Esophagus muscularis mucosa (tissue), 4 donors: ENCODE data around the gene OR2T3. TPM values are rescaled to one million over a fixed set of nuclear protein-coding genes. Genes with fewer than 3 reads are reported as not detected.
"Not testable (repeated sequence)": the region's sequence is repeated elsewhere in the genome, so short reads cannot be mapped to it uniquely, and the experiment has no call there.

Experiments
- DNase-seq: peaks from one replicate; pipeline ENCODE4 v3.0.0-alpha.2; 2017; ENCODE audit errors: extremely low spot score
- H3K27ac ChIP-seq, 4 donors: fragments of 200-600 bp; sonication (generic); replicated peaks in 1 of 4; 1 replicate in 3 of 4; 2 replicates in 1 of 4; pipeline ENCODE4 v1.5.1; 2016 to 2019; ENCODE audit warnings: mild to moderate bottlenecking in 1 of 4
- H3K27me3 ChIP-seq, 4 donors: fragments of 200-600 bp; sonication (generic); one replicate each; pipeline versions ENCODE4 v1.5.1 to v1.6.0; 2016 to 2019
- H3K36me3 ChIP-seq, 4 donors: fragments of 200-600 bp; sonication (generic); one replicate each; pipeline ENCODE4 v1.5.1; 2016 to 2019
- H3K4me1 ChIP-seq, 4 donors: fragments of 200-600 bp; sonication (generic); one replicate each; pipeline ENCODE4 v1.5.1; 2016 to 2019
- H3K4me3 ChIP-seq, 4 donors: fragments of 200-600 bp; sonication (generic); 1 replicate in 2 of 4; 2 replicates in 2 of 4; pipeline ENCODE4 v1.5.1; 2016 to 2019; ENCODE audit warnings: mild to moderate bottlenecking in 4 of 4, moderate library complexity in 1 of 4
- H3K9me3 ChIP-seq, 4 donors: fragments of 200-600 bp; sonication (generic); 1 replicate in 3 of 4; 2 replicates in 1 of 4; pipeline ENCODE4 v1.5.1; 2016 to 2019
- WGBS: methylation state at CpG from one replicate; pipeline ENCODE4 v1.1.5; 2018; 5-methylcytosine and 5-hydroxymethylcytosine counted together
- intact Hi-C: fragments of 100-400 bp; cut with DNase I; formaldehyde crosslinking; loops from one replicate; pipeline ENCODE4 v1.15.1; 2023
- total RNA-seq, 4 donors: library from RNA; depleted of rRNA; stranded (reverse); fragments of >200 nt; gene quantifications; one replicate each; pipeline versions ENCODE4 v1.1.0 to v1.2.1, GENCODE V29; 2016

OR2T3 gene, protein sequence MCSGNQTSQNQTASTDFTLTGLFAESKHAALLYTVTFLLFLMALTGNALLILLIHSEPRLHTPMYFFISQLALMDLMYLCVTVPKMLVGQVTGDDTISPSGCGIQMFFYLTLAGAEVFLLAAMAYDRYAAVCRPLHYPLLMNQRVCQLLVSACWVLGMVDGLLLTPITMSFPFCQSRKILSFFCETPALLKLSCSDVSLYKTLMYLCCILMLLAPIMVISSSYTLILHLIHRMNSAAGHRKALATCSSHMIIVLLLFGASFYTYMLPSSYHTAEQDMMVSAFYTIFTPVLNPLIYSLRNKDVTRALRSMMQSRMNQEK
- not detected for total RNA-seq

DNA sequence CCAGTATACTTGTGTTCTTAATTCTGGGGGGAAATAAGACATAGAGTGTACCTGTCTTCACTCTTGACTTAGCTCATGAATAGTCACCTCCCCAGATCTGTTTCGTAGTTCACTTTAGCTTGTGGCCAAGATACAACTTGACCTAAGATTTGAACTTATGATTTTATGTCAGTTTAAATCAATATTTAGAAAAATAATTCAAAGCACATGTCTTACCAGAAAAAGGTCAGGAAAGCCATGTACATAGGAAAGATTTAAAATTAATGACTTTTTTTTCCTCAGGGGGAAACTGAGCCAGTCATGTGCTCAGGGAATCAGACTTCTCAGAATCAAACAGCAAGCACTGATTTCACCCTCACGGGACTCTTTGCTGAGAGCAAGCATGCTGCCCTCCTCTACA lies at the start of gene OR2T3:
OR2T3 (plus strand) TSS at position 301 of the 400 bp plus-strand sequence; CDS start at position 301, 0 bp downstream.
- DNase-seq, H3K4me3 ChIP-seq, H3K9me3 ChIP-seq, H3K27me3 ChIP-seq, H3K36me3 ChIP-seq, H3K4me1 ChIP-seq, H3K27ac ChIP-seq, intact Hi-C loops: not testable (repeated sequence)
- WGBS = 77% methylated on average over 1 of the region's 2 CpGs

DNA sequence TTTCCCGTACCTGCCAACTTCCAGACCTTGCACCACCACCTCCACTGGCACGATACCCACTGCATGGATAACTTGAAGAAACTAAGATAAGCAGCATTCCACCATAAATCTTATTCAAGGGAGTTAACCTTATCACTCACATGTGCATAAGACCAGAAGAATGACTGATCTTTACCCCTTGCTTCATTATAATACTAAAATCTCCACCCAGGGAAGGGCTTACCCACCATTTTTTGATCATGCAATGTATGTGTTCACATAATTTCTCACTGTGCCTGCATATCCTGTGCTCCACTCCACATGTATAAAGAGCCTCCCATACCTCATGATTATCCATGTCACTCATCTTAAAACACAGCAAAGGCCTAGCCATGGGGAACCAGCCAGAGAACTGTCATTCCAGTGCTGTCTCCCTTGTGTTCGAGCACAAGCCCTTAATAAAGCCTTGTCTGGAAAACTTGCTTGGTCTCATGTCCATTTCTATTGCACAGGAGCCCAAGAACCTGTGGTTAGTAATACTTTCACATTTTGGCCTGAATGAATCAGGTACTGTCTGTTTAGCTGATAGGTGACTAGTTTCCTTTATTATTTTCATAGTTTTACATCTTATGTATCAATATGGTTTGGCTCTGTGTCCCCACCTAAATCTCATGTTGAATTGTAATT lies 45.5 kb upstream of the OR2T3 start:
- H3K36me3 ChIP-seq, H3K4me1 ChIP-seq, DNase-seq, intact Hi-C loops, H3K4me3 ChIP-seq, H3K27ac ChIP-seq, H3K27me3 ChIP-seq, H3K9me3 ChIP-seq: not testable (repeated sequence)
- 54% methylated on average over 3 of the region's 3 CpGs for WGBS

- intact Hi-C loops, DNase-seq, H3K36me3 ChIP-seq, H3K4me3 ChIP-seq, H3K27me3 ChIP-seq, H3K4me1 ChIP-seq, H3K9me3 ChIP-seq, H3K27ac ChIP-seq: not testable (repeated sequence)
- WGBS = 80% methylated on average over 3 of the region's 3 CpGs
Measured at GRCh38 chr1:248428192-248428533, 45.0 kb upstream of the OR2T3 start.

DNA sequence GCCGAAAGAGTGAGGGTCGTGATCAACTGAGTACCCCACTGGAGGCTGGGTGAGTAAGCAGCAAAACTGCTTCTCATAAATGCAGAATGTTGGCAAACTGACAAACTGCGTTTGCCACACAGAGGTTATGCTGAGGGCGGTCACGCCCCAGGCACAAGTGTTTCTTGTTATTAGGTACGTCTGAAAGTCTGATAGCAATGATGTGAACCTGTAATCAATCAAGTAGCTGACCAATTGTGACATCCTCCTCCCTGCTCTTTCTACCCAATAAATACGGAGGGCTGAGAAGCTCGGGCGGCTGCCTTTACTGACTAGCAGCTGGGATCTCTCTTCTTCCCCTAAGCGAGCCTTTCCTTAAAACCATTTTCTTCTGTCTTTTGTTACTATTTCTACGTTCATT lies 41.5 kb upstream of the OR2T3 start:
- intact Hi-C loops, H3K27me3 ChIP-seq, H3K36me3 ChIP-seq, DNase-seq, H3K4me1 ChIP-seq, H3K27ac ChIP-seq, H3K9me3 ChIP-seq, H3K4me3 ChIP-seq: not testable (repeated sequence)
- WGBS = 76% methylated on average over 11 of the region's 11 CpGs

DNA sequence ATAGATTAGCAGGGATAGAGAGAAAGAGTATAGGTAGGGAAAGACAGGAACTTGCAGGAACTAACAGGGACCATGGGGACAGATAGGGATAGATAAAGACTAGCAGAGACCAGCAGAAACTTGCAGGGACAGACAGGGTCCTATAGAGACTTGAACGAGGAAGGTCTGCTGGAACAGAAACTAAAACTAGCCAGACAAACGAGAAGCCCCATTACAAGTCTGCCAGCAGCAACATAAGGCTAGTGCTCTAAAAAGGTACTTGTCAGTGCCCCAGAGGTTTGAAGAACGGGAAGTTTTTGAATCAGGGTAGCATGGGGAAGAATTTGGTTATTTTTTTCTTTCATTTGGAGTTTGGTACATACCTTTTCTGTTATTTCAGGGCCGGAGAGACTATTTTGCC lies 41.0 kb upstream of the OR2T3 start:
- H3K4me1 ChIP-seq, H3K9me3 ChIP-seq, H3K4me3 ChIP-seq, H3K36me3 ChIP-seq, intact Hi-C loops, H3K27ac ChIP-seq, H3K27me3 ChIP-seq, DNase-seq: not testable (repeated sequence)
- 57% methylated on average over 4 of the region's 4 CpGs for WGBS

DNA sequence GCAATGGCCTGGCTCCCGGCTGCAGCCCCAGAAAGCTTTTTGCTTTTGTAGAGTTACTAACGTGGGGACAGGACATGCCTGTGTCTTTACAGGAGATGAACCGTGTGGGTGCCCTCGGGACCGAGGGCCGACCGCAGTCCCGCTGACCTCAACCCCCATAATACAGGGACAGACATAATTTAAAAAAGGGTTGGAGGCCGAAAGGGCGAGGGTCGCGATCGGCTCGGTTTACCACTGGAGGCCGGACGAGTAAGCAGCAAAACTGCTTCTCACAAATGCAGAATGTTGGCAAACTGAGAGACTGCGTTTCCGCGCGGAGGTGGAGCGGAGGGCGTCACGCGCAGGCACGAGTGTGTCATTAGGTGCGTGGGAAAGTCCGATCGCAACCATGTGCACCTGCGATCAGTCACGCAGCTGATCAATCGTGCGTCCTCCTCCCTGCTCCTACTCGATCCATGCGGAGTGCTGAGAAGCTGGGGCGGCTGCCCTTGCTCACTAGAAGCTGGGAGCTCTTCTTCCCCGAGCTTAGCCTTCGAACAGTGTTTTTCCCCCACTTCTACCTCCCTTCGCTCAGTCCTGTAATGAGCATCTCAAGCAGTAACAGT lies 39.2 kb upstream of the OR2T3 start:
- H3K27ac ChIP-seq, H3K27me3 ChIP-seq, DNase-seq, H3K4me3 ChIP-seq, H3K9me3 ChIP-seq, H3K36me3 ChIP-seq, intact Hi-C loops, H3K4me1 ChIP-seq: not testable (repeated sequence)
- 92% methylated on average over 35 of the region's 38 CpGs for WGBS

DNA sequence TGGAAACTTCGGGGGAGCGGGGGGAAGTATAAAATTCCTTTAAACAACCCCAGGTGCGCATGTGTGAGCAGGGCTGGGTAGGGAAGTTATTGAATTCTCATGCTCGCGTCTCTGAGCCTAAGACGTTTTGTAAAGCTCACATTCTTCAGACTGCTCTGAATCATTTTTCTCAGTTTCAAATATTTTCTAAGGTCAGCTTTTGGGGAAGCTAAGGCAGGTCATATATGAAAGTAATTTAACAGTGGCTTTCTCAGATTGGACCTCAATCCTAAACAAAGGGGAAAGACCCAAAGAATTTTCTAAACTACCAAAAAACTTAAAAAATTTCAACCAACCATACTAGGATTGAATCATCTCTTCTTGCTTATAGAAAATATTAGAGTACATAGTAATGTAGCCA lies 38.2 kb upstream of the OR2T3 start:
- H3K4me3 ChIP-seq, DNase-seq, H3K36me3 ChIP-seq, H3K27ac ChIP-seq, H3K27me3 ChIP-seq, H3K9me3 ChIP-seq, H3K4me1 ChIP-seq, intact Hi-C loops: not testable (repeated sequence)
- WGBS = 78% methylated on average over 4 of the region's 6 CpGs

DNA sequence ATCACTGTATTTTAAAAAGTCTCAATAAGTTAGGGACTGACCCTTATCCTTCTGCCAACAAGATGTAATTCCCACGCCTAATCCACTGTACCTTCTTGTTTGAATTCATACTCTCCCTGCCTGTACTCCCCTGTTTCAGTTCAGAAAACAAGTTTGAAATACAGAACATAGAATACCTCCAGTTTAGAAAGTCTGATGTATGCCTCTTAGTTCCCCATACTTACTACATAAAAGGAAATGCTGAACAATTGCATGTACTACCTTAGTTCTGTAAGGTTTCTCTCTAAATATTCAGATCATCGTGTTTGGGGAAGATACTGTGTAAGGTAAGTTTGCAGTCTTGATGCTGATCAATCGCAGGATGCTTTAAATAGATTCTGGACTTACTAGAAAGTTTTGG lies 36.8 kb upstream of the OR2T3 start:
- H3K36me3 ChIP-seq, H3K9me3 ChIP-seq, H3K27ac ChIP-seq, DNase-seq, H3K27me3 ChIP-seq, H3K4me1 ChIP-seq, H3K4me3 ChIP-seq, intact Hi-C loops: not testable (repeated sequence)
- WGBS = 77% methylated on average over 3 of the region's 3 CpGs

- H3K36me3 ChIP-seq, H3K27me3 ChIP-seq, H3K9me3 ChIP-seq, intact Hi-C loops, H3K27ac ChIP-seq, H3K4me3 ChIP-seq, H3K4me1 ChIP-seq, DNase-seq: not testable (repeated sequence)
- WGBS = 56% methylated on average over 1 of the region's 1 CpG
Measured at GRCh38 chr1:248438668-248439067, 34.5 kb upstream of the OR2T3 start.

- intact Hi-C loops = not testable (repeated sequence)
- 71% methylated on average over 5 of the region's 5 CpGs for WGBS
Measured at GRCh38 chr1:248439283-248439682, 33.9 kb upstream of the OR2T3 start.

DNA sequence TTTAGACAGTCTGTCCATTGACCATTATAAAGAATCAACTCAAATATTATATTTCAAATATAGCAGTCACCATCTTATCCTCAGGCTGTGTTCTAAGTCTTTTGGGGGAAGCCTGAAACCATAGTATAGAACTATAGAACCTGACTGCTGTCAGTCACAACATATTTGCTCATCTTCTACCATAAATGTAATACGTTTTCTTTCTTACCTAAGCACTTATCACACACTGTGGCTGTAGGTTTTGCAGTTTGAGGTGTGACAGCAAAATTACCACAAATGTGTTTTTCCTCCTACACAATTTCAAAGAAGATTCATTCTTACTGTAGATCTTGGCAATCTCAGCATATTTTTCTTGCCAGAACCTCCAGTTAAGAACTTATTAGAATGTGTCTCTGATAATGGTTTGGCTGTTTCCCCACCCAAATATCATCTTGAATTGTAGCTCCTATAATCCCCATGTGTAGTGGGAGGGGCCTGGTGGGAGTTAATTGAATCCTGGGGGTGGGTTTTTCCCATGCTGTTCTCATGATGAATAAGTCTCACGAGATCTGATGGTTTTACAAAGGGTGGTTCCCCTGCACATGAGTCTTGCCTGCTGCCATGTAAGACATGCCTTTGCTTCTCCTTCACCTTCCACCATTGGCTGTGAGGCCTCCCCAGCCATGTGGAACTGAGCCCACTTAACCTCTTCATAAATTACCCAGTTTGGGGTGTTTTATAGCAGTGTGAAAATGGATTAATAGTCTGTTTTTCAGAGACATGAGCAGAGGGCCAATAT lies 30.5 kb upstream of the OR2T3 start:
- H3K4me3 ChIP-seq, H3K27ac ChIP-seq, DNase-seq, H3K36me3 ChIP-seq, H3K4me1 ChIP-seq, H3K27me3 ChIP-seq, intact Hi-C loops, H3K9me3 ChIP-seq: not testable (repeated sequence)
- WGBS = 61% methylated on average over 1 of the region's 2 CpGs

More at GRCh38 chr1:248439283-248439682, 33.9 kb upstream of the OR2T3 start:
- not testable (repeated sequence) for DNase-seq, H3K4me3 ChIP-seq, H3K27me3 ChIP-seq, H3K9me3 ChIP-seq, H3K4me1 ChIP-seq, H3K36me3 ChIP-seq, H3K27ac ChIP-seq

DNA sequence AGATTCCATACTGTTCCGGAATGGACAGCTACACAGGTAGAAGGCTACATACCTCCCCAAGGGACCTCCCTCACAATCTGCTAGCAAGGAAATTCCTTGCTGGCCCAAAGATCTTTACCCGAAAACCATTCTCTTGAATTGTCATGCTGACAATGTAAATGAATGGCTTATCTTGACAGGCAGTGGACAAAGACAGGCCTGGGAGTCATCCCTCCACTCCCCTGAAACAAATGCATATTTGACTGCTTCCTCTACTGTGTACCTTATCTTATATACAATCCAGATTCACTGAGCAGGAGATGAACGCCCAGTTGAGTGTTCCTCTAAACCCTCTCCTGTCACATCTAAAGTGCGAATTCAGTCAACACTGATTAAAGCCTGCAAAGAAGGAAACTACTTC lies 28.5 kb upstream of the OR2T3 start:
- H3K27ac ChIP-seq, H3K4me3 ChIP-seq, DNase-seq, H3K27me3 ChIP-seq, intact Hi-C loops, H3K4me1 ChIP-seq, H3K9me3 ChIP-seq, H3K36me3 ChIP-seq: not testable (repeated sequence)
- WGBS = 57% methylated on average over 4 of the region's 4 CpGs
